NOMO-1 treated with DMSO at 0.1 percent for 48 hours (cell line): ENCODE results near the gene ZYX.
A peak's percentile ranks its signal among the peaks of the same experiment; 100 is the strongest.

Experiments
- DNase-seq: peaks from one replicate; lab custom pipeline; 2025; ENCODE audit not compliant: unreplicated experiment; lab: John Stamatoyannopoulos, UW

The ZYX gene

GRCh38 chr7:143362131-143363015, 18.8 kb upstream of the ZYX start, which contains the start of gene FAM131B:
TSS of gene FAM131B (minus strand) at chr7:143362713. CDS start at chr7:143362603, 110 bp downstream.
- DNase-seq = no peak

- DNase-seq = no peak
Observed at GRCh38 chr7:143363016-143363937, 17.9 kb upstream of the ZYX start.

- no peak for DNase-seq
Observed at GRCh38 chr7:143367972-143368371, 13.2 kb upstream of the ZYX start.

GRCh38 chr7:143368387-143368786, 12.8 kb upstream of the ZYX start:
- no peak for DNase-seq

- no peak for DNase-seq
Observed at GRCh38 chr7:143369678-143370651, 11.2 kb upstream of the ZYX start.

- peak; percentile 10 for DNase-seq
Observed at GRCh38 chr7:143372070-143372469, 9.1 kb upstream of the ZYX start.

DNA sequence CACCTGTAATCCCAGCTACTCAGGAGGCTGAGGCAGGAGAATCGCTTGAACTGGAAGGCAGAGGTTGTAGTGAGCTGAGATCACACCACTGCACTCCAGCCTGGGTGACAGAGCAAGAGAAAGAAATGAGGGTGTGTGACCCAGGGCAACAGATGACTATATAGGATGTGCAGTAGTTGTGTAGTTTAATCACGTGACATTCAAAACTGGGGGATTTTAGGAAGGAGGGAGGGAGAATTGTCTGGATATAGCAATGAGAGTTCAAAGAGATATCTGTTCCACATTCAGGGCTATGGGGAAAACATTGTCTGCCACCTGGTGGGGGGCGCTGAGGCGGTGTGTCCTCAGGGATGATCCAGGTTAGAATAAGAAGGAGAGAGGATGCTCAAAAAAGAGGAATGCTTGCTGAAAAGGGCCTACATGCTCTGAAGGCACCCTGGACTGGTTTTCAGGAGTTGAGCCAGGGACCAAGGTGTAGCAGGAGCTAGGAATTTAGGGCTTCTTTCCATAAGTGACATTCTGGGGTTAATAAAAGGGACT, 7.8 kb upstream of the ZYX start:
- DNase-seq = no peak

DNA sequence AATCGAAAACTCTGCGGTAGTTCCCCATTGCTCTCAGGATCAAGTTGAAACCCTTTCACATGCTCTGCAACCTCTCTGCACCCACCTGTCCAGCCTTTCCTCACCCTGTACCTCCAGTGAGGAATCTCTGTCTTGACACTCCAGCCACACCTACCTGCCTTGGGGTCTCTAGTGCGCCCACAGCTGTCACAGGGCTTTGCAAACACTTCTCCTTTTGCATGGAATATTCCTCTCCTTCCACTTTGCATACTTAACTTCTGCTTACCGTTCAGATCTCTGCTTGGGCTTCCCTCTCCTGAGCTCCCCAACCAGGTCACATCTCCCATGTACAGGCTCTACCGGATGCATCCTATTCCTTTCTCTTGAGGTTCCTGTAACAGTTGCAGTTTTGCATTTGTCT, 6.6 kb upstream of the ZYX start:
- peak; percentile 38 for DNase-seq

GRCh38 chr7:143375298-143376034, 5.7 kb upstream of the ZYX start:
- peak; percentile 74 for DNase-seq

- no peak for DNase-seq
Observed at GRCh38 chr7:143376396-143376795, 4.7 kb upstream of the ZYX start.

- no peak for DNase-seq
Observed at GRCh38 chr7:143379611-143380259, 1.4 kb upstream of the ZYX start.

GRCh38 chr7:143380260-143380645, 892 bp upstream of the ZYX start:
- peak; percentile 81 for DNase-seq

DNA sequence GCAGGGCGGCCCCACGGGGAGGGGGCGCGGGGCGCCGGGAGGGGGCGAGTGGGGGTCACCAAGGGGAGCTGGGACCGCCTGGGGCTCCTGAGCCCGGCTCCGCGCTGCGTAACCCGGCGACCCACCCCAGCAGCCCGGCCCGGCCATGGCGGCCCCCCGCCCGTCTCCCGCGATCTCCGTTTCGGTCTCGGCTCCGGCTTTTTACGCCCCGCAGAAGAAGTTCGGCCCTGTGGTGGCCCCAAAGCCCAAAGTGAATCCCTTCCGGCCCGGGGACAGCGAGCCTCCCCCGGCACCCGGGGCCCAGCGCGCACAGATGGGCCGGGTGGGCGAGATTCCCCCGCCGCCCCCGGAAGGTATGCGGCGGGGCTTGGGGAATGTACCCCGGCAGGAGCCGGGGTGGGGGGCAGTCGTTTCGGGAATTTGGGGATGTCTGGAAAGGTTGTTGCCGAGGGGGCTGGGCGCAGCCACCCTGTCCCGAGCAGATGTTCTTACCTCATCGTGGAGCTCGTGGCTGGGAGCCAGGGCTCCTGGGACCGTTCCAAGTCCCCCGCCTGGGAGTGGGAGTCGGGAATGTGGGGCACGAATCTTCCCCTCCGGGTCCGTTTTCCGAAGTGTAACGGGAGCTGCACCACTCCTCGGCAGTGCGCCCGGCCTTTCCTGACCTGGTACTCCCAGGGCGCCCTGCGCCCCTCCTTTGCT, 431 bp downstream of the ZYX start:
- no peak for DNase-seq

DNA sequence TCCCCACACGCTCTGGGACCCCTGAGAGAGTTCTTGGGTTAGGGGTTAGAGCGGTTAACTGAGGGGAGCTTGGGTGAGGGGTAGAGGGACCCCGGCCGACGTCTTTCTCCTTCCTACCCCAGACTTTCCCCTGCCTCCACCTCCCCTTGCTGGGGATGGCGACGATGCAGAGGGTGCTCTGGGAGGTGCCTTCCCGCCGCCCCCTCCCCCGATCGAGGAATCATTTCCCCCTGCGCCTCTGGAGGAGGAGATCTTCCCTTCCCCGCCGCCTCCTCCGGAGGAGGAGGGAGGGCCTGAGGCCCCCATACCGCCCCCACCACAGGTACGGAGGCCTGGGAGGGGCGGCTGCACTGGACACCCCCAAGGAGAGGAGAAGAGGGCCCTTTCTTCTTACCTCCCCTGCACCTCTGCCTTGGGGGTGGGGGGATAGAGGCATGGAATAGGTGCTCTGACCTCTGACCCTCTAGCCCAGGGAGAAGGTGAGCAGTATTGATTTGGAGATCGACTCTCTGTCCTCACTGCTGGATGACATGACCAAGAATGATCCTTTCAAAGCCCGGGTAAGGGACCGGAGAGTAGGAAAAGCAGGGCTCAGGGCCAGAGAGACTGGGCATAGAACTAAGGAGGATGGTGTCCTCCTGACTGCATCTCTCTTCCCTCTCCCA, 1.1 kb downstream of the ZYX start:
- no peak for DNase-seq

GRCh38 chr7:143382791-143383641, 1.9 kb downstream of the ZYX start:
- DNase-seq = no peak

- no peak for DNase-seq
Observed at GRCh38 chr7:143383642-143383957, 2.5 kb downstream of the ZYX start.

GRCh38 chr7:143384148-143384547, 3.0 kb downstream of the ZYX start:
- DNase-seq = no peak
